AG04450 (cell line): ENCODE results near the gene PRR13. TPM values are rescaled to one million over a fixed set of nuclear protein-coding genes. Genes with fewer than 3 reads are reported as not detected.

ENCODE experiments used
- CTCF ChIA-PET: fragments of 300-600, 350-600 bp; formaldehyde crosslinking; extraction: SDS; loops from one replicate; lab custom pipeline; 2022; ENCODE audit warnings: antibody characterized with exemption, inconsistent platforms; lab: Charles Lee
- POLR2A ChIA-PET: fragments of 350-600 bp; formaldehyde crosslinking; extraction: SDS; loops from one replicate; lab custom pipeline; 2021; ENCODE audit warnings: antibody characterized with exemption, inconsistent platforms; lab: Yijun Ruan, JAX
- DNase-seq: peaks from one replicate; pipeline ENCODE4 v3.0.0-alpha.2; 2011; ENCODE audit warnings: low read depth, low spot score
- H3K27ac ChIP-seq: one replicate; pipeline ENCODE4 v1.5.1; 2012; ENCODE audit warnings: low read depth, low read length, control low read depth
- H3K27me3 ChIP-seq: one replicate; pipeline ENCODE4 v1.6.0; 2012; ENCODE audit warnings: low read length; ENCODE audit not compliant: control insufficient read depth, insufficient read depth
- H3K4me3 ChIP-seq: 2 replicates; pipeline ENCODE4 v1.5.1; 2011; ENCODE audit warnings: mild to moderate bottlenecking, low read depth, low read length, control low read depth
- H3K9me3 ChIP-seq: 2 replicates; pipeline ENCODE4 v1.5.1; 2012; ENCODE audit warnings: low read length; ENCODE audit not compliant: control insufficient read depth, insufficient read depth
- CTCF ChIP-seq: IDR thresholded peaks from 2 replicates; pipeline ENCODE4 v1.5.1; 2011; ENCODE audit warnings: low read depth, low read length, control low read depth, inconsistent platforms
- polyA plus RNA-seq: library from polyadenylated mRNA; depleted of rRNA; stranded (reverse); fragments of >200 nt; gene quantifications from 2 replicates; pipeline ENCODE4 v1.2.3, GENCODE V29; 2011; rRNA removed

PRR13 gene
- polyA plus RNA-seq, 1 experiment: 71.4 TPM

- ChIA-PET POLR2A (interaction anchor here (1.1 to 1.5 kb wide), 4 partner anchors 8 to 20 kb away, joined by 4 to 14 read pairs (median 6); partner anchors contain the start of gene TARBP2), CTCF (interaction anchor here (0.6 to 1.1 kb wide), 2 partner anchors 170 to 312 kb away, joined by 3 to 5 read pairs; partner anchors contain the start of genes AAAS and ZNF740)
- H3K9me3 ChIP-seq: no peaks in the 10 kb centered on the region
- TF ChIP-seq CTCF: no peak
- H3K27me3 ChIP-seq: no peaks in the 10 kb centered on the region
- H3K4me3 ChIP-seq: peak overlapping the region; percentile 60
- no peak overlapping the region for H3K27ac ChIP-seq
- DNase-seq: no peak
Observed at GRCh38 chr12:53492188-53492587, 50.7 kb downstream of the PRR13 start.

GRCh38 chr12:53492830-53493609 is 51.5 kb downstream of the PRR13 start:
- POLR2A ChIA-PET: interaction anchor here (1.1 to 1.7 kb wide), 5 partner anchors 7 to 21 kb away, joined by 4 to 14 read pairs (median 7); partner anchors contain the start of gene TARBP2

GRCh38 chr12:53493610-53494391 is 52.3 kb downstream of the PRR13 start:
- Histone ChIP-seq H3K4me3 (peak overlapping the region; percentile 60), H3K9me3 (no peaks in the 10 kb centered on the region), H3K27me3 (no peaks in the 10 kb centered on the region), H3K27ac (peak overlapping the region; percentile 65)
- no peak for DNase-seq
- no peak for TF ChIP-seq CTCF
- ChIA-PET CTCF (interaction anchor here (0.6 to 2.1 kb wide), 4 partner anchors 15 to 173 kb away, joined by 3 to 5 read pairs (median 4); no protein-coding TSS in a partner anchor), POLR2A (interaction anchor here (1.7 kb wide), 1 partner anchor 12 kb away, joined by 7 read pairs; no protein-coding TSS in a partner anchor)

More at GRCh38 chr12:53492830-53493609, 51.5 kb downstream of the PRR13 start:
- no peaks in the 10 kb centered on the region for H3K27me3 ChIP-seq
- CTCF ChIA-PET: interaction anchor here (1.7 to 2.1 kb wide), 2 partner anchors 16 to 171 kb away, joined by 4 to 5 read pairs; no protein-coding TSS in a partner anchor
- H3K9me3 ChIP-seq: no peaks in the 10 kb centered on the region
- DNase-seq: no peak
- no peak for TF ChIP-seq CTCF
- peak overlapping the region; percentile 65 for H3K27ac ChIP-seq
- H3K4me3 ChIP-seq: peak overlapping the region; percentile 60

Other genes starting within 250 kb of the PRR13 start
- gene ITGB7, start 234.5 kb upstream of the PRR13 start, polyA plus RNA-seq: 0.15 and 0.19 TPM in 2 replicates
- 20.1 and 25.6 TPM in 2 replicates for gene RARG, start 209.5 kb upstream of the PRR13 start, polyA plus RNA-seq
- 1.6 and 2.1 TPM in 2 replicates for gene ESPL1, start 173.4 kb upstream of the PRR13 start, polyA plus RNA-seq
- 970 and 991 TPM in 2 replicates for gene PFDN5, start 146.2 kb upstream of the PRR13 start, polyA plus RNA-seq
- 47.8 and 63.2 TPM in 2 replicates for gene MYG1, start 142.0 kb upstream of the PRR13 start, polyA plus RNA-seq
- gene AAAS, start 120.1 kb upstream of the PRR13 start, polyA plus RNA-seq: 40.0 and 46.7 TPM in 2 replicates
- gene SP7, start 105.4 kb upstream of the PRR13 start, polyA plus RNA-seq: not detected in 2 replicates
- gene SP1, start 61.6 kb upstream of the PRR13 start, polyA plus RNA-seq: 44.6 and 45.9 TPM in 2 replicates
- not detected in 2 replicates for gene AMHR2, start 17.9 kb upstream of the PRR13 start, polyA plus RNA-seq
- 286 and 408 TPM in 2 replicates for gene PCBP2, start 10.4 kb downstream of the PRR13 start, polyA plus RNA-seq
- gene MAP3K12, start 57.7 kb downstream of the PRR13 start, polyA plus RNA-seq: 35.7 and 46.1 TPM in 2 replicates
- 25.0 and 33.0 TPM in 2 replicates for gene TARBP2, start 59.5 kb downstream of the PRR13 start, polyA plus RNA-seq
- not detected in 2 replicates for gene NPFF, start 65.8 kb downstream of the PRR13 start, polyA plus RNA-seq
- 21.7 and 27.1 TPM in 2 replicates for gene ATF7, start 184.6 kb downstream of the PRR13 start, polyA plus RNA-seq
- gene ATP5MC2, start 234.3 kb downstream of the PRR13 start, polyA plus RNA-seq: 261 and 433 TPM in 2 replicates